Measurements from ENCODE around the gene MED31.
"Not testable (repeated sequence)": the region's sequence is repeated elsewhere in the genome, so short reads cannot be mapped to it uniquely, and the experiment has no call there.

MED31 gene

DNA sequence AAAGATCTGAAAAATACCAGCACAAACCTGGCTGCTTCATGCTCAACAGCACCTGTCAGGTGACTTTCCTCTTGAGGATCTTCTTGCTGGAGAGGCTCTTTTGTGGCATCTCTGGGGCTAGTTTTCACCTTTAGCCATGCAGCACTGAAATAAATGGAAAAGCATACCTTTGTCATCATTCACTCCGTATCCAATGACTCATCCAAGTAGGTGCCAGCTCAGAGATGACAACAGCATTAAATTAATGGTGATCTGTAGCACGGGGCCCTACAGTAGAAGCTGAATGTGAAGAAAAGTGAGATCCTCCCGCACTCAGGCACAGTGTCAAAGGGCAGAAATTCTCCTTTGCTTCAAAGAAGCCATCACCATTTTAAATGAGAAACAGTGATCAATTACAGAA is 43.1 kb downstream of the MED31 start:
- DNase-seq, result no peak

DNA sequence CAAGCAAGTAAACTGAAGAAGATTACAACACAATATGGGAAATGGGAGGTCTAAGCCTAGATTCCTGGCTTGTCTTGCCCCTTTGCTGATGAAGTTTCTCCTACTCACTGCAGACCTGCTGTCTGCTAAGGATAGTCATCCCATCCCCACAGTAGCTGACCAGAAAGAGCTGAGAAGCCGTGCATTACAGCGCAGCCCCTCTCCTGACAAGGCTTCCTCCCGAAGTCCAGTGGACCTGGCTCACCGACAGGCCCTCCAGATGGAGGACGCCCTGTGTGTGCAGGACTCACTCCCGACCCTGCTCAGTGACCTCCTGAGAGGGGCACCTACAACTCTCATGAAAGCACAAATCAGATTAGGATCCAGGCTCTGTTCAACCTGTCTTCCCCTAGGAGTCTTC is 46.3 kb downstream of the MED31 start:
- DNase-seq, result no peak

DNA sequence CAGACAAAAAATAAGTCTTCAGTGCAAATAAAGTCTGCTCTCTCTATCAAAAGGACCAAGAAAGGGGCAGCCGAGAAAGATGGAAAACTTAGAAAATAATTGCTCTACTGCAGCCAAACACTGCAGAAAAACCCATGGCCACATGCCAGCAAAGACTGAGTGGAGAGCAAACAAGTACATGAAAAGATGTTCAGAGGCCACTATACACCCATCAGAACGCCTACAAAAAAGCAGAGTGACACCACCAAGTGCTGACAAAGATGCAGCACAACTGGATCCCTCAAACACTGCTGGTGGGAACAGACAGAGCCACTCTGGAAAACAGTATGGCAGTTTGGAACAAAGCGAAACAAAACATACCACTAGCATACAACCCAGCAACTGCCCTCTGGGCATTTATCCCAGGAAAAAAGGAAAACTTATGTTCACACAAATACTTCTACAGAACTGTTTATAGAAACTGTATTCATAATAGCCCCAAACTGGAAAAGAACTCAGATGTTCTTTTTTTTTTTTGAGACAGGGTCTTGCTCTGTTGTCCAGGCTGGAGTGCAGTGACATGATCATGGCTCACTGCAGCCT is 47.6 kb downstream of the MED31 start:
- no peak for DNase-seq

DNA sequence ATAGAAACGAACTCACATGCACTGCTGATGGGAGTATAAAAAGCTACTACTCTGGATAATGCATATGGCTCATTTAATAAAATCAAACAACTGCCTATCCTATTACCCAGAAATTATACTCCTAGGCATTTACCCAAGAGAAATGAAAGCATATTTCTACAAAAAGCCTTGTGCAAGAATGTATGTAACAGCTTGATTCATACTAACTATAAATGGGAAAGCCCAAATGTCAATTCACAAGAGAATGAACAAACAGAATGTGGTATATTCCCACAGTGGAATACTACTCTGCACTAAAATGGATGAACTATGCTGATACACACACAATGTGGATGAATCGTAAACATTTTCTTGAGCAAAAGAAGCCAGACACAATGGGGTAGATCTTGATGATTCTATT is 49.3 kb downstream of the MED31 start:
- DNase-seq, result no peak

DNA sequence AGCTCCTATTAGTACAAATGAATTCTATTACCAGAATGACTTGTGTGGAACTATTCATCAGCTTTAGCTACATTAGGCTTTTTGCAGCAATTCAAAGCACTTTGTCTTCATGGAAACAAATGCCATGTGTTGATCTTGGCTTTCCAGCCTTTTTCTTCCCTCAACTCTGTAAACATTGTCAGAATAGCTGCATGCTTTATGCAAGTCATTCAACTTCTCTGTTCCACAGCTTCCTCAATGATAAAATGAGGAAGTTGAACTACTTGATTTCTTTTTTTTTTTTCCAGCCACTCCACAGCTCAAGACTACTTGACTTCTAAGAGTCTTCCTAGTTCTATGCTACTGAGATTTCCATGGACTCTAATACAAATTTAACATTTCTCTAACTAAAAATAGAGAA is 52.0 kb downstream of the MED31 start:
- no peak for DNase-seq

DNA sequence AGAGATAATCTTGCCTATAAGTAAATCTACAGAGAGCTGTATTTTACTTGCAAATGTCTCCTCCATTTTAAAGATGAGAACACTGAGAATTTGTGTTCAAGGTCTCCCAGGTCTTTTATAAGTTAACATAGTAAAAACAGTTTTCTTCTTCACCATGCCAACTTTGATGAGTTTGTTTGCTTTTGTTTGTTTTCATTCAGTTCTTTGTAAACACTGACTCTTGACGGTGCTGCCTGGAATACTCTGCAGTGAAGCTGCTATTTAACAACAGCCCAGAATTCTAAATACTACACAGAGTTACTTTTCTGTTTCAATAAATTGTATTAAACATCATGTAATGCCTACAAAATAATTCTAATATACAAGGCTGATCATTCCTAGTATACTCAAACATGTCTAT is 53.7 kb downstream of the MED31 start:
- DNase-seq, result no peak

DNA sequence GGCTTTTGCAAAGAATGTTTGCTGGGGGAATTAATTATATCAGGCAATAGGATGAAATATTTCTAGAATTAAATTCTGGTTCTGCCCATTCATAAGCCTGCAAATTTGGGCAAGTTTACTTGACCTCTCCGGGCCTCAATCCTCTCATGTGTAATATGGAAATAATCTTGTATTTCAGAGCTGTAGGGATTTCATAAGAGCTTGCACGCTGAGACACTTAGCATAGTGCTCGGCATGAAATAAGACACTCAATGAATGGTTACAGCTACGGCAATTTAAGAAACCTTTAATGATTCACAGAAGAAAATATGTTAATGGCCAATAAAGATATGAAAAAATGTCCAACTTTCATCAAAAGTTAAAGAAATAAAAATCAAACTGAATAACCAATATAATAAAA is 54.5 kb downstream of the MED31 start:
- no peak for DNase-seq

DNA sequence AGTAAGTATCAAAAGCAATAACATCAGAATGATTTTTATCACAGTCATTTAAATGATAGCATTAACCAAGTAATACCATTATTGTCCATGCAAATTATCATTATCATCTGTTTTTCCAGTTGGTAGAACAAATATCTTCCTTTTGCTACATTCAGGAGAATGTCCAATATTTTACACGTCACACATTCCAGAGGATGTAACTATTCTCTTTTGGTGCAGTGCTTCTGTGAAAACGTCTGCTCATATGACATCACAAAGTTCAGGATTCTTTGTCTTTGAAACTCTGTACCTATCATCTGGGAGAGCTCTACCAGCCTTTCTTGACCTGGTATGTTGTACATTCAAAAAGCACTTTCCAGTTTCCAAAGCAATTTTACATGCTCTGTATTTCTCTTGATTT is 54.9 kb downstream of the MED31 start:
- DNase-seq, result no peak

DNA sequence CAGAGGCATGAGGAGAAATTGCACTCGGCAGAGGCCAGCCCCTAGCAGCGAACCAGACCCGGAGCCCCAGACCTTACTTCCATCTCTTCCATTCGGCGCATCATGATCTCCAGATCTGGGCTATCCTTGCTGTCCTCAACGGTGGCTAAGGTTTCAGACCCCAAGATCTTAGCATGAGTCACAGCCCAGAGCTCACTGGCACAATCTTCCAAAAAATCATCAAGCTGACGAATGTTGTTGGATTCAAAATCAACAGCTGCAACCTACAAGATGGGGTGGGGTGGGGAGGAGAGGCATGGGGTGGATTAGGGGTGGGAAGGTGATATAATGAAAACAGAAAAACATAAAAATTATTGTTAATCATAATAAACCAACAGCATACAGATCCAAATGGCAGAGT is 55.3 kb downstream of the MED31 start:
- DNase-seq, result no peak

DNA sequence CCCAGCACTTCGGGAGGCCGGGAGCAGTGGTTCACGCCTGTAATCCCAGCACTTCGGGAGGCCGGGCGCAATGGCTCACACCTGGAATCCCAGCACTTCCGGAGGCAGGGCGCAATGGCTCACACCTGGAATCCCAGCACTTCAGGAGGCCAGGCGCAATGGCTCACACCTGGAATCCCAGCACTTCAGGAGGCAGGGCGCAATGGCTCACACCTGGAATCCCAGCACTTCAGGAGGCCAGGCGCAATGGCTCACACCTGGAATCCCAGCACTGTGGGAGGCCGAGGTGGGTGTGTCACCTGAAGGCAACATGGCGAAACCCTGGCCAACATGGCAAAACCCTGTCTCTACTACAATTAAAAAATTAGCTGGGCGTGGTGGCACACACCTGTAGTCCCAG is 58.0 kb downstream of the MED31 start:
- DNase-seq, result not testable (repeated sequence)
